Parathyroid adenoma (tissue), 2 donors: ENCODE results near the gene ITSN1.
"Not testable (repeated sequence)": the region's sequence is repeated elsewhere in the genome, so short reads cannot be mapped to it uniquely, and the experiment has no call there.

ENCODE experiments used
- H2AFZ ChIP-seq: fragments of 300-600 bp; sonication (generic); one replicate; pipeline ENCODE4 v1.7.0; 2017; ENCODE audit warnings: antibody characterized with exemption, mild to moderate bottlenecking
- H3K27ac ChIP-seq: fragments of 300-600 bp; sonication (generic); one replicate; pipeline ENCODE4 v1.7.0; 2017
- H3K27me3 ChIP-seq: fragments of 300-600 bp; sonication (generic); one replicate; pipeline ENCODE4 v1.7.0; 2017; ENCODE audit warnings: low read length; ENCODE audit not compliant: control insufficient read depth, insufficient read depth
- H3K36me3 ChIP-seq: fragments of 300-600 bp; sonication (generic); one replicate; pipeline ENCODE4 v1.7.0; 2017; ENCODE audit warnings: low read length; ENCODE audit not compliant: control insufficient read depth, insufficient read depth
- H3K4me1 ChIP-seq: fragments of 300-600 bp; sonication (generic); one replicate; pipeline ENCODE4 v1.7.0; 2017; ENCODE audit warnings: control low read depth
- H3K4me2 ChIP-seq: fragments of 300-600 bp; sonication (generic); one replicate; pipeline ENCODE4 v1.7.0; 2017; ENCODE audit warnings: low read length
- H3K4me3 ChIP-seq: fragments of 300-600 bp; sonication (generic); one replicate; pipeline ENCODE4 v1.7.0; 2017; ENCODE audit warnings: low read depth, low read length
- H3K79me2 ChIP-seq: fragments of 300-600 bp; sonication (generic); one replicate; pipeline ENCODE4 v1.7.0; 2017; ENCODE audit warnings: control low read depth
- H3K9ac ChIP-seq: fragments of 300-600 bp; sonication (generic); one replicate; pipeline ENCODE4 v1.7.0; 2017; ENCODE audit warnings: mild to moderate bottlenecking
- H3K9me3 ChIP-seq: fragments of 300-600 bp; sonication (generic); one replicate; pipeline ENCODE4 v1.7.0; 2017; ENCODE audit warnings: low read length; ENCODE audit not compliant: control insufficient read depth
- TF ChIP-seq, protein P1 (sequence below): fragments of 300-600 bp; sonication (generic); IDR thresholded peaks from one replicate; pipeline ENCODE4 v1.7.0; 2017; ENCODE audit warnings: antibody characterized with exemption, mild to moderate bottlenecking
- donor health status: primary hyperparathyroidism.

Gene ITSN1

DNA sequence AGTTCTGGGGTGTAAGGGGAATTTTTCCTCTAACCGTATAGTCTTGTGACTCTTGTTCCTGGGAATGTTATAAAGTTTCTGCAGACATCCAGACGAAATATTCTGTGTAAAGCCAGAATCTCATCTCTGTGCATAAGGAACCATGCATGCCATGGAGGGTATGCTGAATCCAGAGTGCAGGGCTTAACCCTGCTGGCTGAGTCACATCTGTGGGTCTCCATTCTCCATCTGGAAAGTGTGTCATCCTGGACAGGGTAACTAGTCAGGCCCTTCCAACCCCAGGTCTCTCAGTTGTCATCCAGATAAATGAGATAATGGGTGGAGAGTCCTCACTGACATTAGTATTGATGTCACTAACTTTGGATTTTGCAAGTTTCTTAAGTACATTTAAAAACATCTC, 224.5 kb downstream of the ITSN1 start:
- Histone ChIP-seq H3K9ac (no peak overlapping the region), H3K4me3 (no peak overlapping the region), H2AFZ (no peak overlapping the region), H3K4me2 (no peak overlapping the region), H3K27me3 (no peaks in the 10 kb centered on the region), H3K36me3 (no peaks in the 10 kb centered on the region), H3K79me2 (no peaks in the 10 kb centered on the region), H3K9me3 (no peaks in the 10 kb centered on the region), H3K27ac (no peak overlapping the region), H3K4me1 (no peaks in the 10 kb centered on the region)
- TF ChIP-seq, protein P1, sequence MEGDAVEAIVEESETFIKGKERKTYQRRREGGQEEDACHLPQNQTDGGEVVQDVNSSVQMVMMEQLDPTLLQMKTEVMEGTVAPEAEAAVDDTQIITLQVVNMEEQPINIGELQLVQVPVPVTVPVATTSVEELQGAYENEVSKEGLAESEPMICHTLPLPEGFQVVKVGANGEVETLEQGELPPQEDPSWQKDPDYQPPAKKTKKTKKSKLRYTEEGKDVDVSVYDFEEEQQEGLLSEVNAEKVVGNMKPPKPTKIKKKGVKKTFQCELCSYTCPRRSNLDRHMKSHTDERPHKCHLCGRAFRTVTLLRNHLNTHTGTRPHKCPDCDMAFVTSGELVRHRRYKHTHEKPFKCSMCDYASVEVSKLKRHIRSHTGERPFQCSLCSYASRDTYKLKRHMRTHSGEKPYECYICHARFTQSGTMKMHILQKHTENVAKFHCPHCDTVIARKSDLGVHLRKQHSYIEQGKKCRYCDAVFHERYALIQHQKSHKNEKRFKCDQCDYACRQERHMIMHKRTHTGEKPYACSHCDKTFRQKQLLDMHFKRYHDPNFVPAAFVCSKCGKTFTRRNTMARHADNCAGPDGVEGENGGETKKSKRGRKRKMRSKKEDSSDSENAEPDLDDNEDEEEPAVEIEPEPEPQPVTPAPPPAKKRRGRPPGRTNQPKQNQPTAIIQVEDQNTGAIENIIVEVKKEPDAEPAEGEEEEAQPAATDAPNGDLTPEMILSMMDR: no peak

DNA sequence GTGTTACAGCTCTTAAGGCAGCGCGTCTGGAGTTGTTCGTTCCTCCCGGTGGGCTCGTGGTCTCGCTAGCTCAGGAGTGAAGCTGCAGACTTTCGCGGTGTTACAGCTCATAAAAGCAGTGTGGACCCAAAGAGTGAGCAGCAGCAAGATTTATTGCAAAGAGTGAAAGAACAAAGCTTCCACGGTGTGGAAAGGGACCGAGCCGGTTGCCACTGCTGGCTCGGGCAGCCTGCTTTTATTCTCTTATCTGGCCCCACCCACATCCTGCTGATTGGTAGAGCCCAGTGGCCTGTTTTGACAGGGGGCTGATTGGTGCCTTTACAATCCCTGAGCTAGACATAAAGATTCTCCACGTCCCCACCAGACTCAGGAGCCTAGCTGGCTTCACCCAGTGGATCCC, 225.6 kb downstream of the ITSN1 start:
- H3K9ac ChIP-seq, H3K27ac ChIP-seq, H3K4me3 ChIP-seq, H3K4me1 ChIP-seq, H3K36me3 ChIP-seq, H3K9me3 ChIP-seq, H3K79me2 ChIP-seq, H3K27me3 ChIP-seq, H2AFZ ChIP-seq, H3K4me2 ChIP-seq: not testable (repeated sequence)

DNA sequence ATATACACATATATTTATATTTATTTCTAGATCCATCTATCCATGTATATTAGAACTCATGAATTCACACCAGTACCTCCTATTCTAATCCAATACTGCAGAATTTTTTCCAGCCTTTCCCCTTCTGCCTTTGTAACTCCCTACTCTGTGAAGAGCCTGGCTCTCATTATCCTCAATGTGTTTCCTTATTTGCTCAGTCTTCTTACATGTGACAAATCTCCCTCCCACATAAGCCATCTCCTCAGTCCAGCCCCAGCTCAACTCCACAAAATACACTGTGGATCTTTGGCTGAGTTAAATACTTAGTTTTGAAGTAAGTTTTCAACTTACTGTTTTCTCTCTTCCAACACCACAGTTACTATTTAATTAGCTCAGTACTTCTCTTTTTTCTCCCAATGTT, 227.6 kb downstream of the ITSN1 start:
- Histone ChIP-seq H2AFZ (no peak overlapping the region), H3K4me3 (no peak overlapping the region), H3K4me2 (no peak overlapping the region), H3K79me2 (no peaks in the 10 kb centered on the region), H3K36me3 (no peaks in the 10 kb centered on the region), H3K4me1 (no peaks in the 10 kb centered on the region), H3K9me3 (no peaks in the 10 kb centered on the region), H3K27ac (no peak overlapping the region), H3K9ac (no peak overlapping the region), H3K27me3 (no peaks in the 10 kb centered on the region)
- TF ChIP-seq, protein P1: no peak

DNA sequence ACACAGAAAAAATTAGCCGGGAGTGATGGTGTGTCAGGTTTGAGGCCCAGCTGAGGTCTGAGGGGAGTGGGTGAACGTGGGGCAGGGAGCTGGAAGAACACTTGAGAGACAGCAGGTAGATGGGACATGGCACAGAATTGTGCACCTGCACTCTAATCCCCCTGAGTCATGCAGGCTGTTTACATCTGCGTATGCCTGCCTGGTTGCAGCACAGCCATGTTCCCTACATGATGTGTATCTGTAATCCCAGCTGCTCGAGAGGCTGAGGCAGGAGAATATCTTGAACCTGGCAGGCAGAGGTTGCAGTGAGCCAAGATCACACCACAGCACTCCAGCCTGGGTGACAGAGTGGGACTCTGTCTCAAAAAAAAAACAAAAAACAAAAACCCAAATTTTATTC, 228.5 kb downstream of the ITSN1 start:
- H3K4me1 ChIP-seq: no peaks in the 10 kb centered on the region
- no peaks in the 10 kb centered on the region for H3K27me3 ChIP-seq
- no peak overlapping the region for H3K9ac ChIP-seq
- no peak overlapping the region for H3K27ac ChIP-seq
- no peaks in the 10 kb centered on the region for H3K36me3 ChIP-seq
- H3K4me3 ChIP-seq: no peak overlapping the region
- TF ChIP-seq, protein P1: no peak
- H3K4me2 ChIP-seq: no peak overlapping the region
- no peaks in the 10 kb centered on the region for H3K9me3 ChIP-seq
- no peaks in the 10 kb centered on the region for H3K79me2 ChIP-seq
- H2AFZ ChIP-seq: no peak overlapping the region

DNA sequence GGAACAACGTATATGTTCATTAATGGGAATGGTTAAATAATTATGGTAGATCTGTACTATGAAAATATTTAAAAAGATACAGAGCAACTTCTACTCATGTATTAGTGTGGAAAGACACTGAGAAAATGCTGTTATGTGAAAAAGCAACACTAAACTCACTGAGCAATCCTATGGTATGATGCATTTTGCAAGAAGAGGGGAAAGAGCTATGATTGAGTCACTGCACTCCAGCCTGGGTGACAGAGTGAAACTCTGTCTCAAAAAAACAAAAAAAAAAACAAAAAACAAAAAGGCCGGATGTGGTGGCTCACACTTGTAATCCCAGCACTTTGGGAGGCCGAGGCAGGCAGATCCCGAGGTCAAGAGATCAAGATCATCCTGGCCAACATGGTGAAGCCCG, 228.9 kb downstream of the ITSN1 start:
- Histone ChIP-seq H3K9me3 (no peaks in the 10 kb centered on the region), H3K79me2 (no peaks in the 10 kb centered on the region), H3K27me3 (no peaks in the 10 kb centered on the region), H3K4me2 (no peak overlapping the region), H2AFZ (no peak overlapping the region), H3K4me1 (no peaks in the 10 kb centered on the region), H3K27ac (no peak overlapping the region), H3K4me3 (no peak overlapping the region), H3K9ac (no peak overlapping the region), H3K36me3 (no peaks in the 10 kb centered on the region)
- TF ChIP-seq, protein P1: no peak
